Esophagus muscularis mucosa (tissue), 4 donors: ENCODE results near the gene COL6A1. TPM values are rescaled to one million over a fixed set of nuclear protein-coding genes. Genes with fewer than 3 reads are reported as not detected.

Experiments used
- DNase-seq: peaks from one replicate; pipeline ENCODE4 v3.0.0-alpha.2; 2017; ENCODE audit errors: extremely low spot score
- H3K27ac ChIP-seq, 4 donors: fragments of 200-600 bp; sonication (generic); replicated peaks in 1 of 4; 1 replicate in 3 of 4; 2 replicates in 1 of 4; pipeline ENCODE4 v1.5.1; 2016 to 2019; ENCODE audit warnings: mild to moderate bottlenecking in 1 of 4
- H3K27me3 ChIP-seq, 4 donors: fragments of 200-600 bp; sonication (generic); one replicate each; pipeline versions ENCODE4 v1.5.1 to v1.6.0; 2016 to 2019
- H3K36me3 ChIP-seq, 4 donors: fragments of 200-600 bp; sonication (generic); one replicate each; pipeline ENCODE4 v1.5.1; 2016 to 2019
- H3K4me1 ChIP-seq, 4 donors: fragments of 200-600 bp; sonication (generic); one replicate each; pipeline ENCODE4 v1.5.1; 2016 to 2019
- H3K4me3 ChIP-seq, 4 donors: fragments of 200-600 bp; sonication (generic); 1 replicate in 2 of 4; 2 replicates in 2 of 4; pipeline ENCODE4 v1.5.1; 2016 to 2019; ENCODE audit warnings: mild to moderate bottlenecking in 4 of 4, moderate library complexity in 1 of 4
- H3K9me3 ChIP-seq, 4 donors: fragments of 200-600 bp; sonication (generic); 1 replicate in 3 of 4; 2 replicates in 1 of 4; pipeline ENCODE4 v1.5.1; 2016 to 2019
- CTCF ChIP-seq, 3 experiments: fragments of 200-600 bp in 2 of 3; fragments of 450-650 bp in 1 of 3; sonication (generic) in 2 of 3; IDR thresholded peaks; one replicate each; pipeline ENCODE4 v1.5.1; 2017 to 2019; ENCODE audit warnings: antibody characterized with exemption in 3 of 3, mild to moderate bottlenecking in 2 of 3, moderate library complexity in 1 of 3
- POLR2AphosphoS5 ChIP-seq, 2 donors: sonication (generic); formaldehyde crosslinking; IDR thresholded peaks; one replicate each; pipeline ENCODE4 v1.6.1; 2017; ENCODE audit warnings: antibody characterized with exemption in 2 of 2
- WGBS: methylation state at CpG from one replicate; pipeline ENCODE4 v1.1.5; 2018; 5-methylcytosine and 5-hydroxymethylcytosine counted together
- intact Hi-C: fragments of 100-400 bp; cut with DNase I; formaldehyde crosslinking; loops from one replicate; pipeline ENCODE4 v1.15.1; 2023
- total RNA-seq, 4 donors: library from RNA; depleted of rRNA; stranded (reverse); fragments of >200 nt; gene quantifications; one replicate each; pipeline versions ENCODE4 v1.1.0 to v1.2.1, GENCODE V29; 2016

COL6A1 gene
- total RNA-seq, 4 donors from 2014 or later, result 646 to 1,432 (median 1,078) TPM

- Histone ChIP-seq H3K4me3 (no peak overlapping the region), H3K27ac (peak overlapping the region; percentile 94 to 99 (median 96)), H3K9me3 (no peaks in the 10 kb centered on the region), H3K4me1 (peaks cover 37 to 72% (median 65%) of the 10 kb centered on the region in 4 donors), H3K27me3 (peaks cover 0 to 5% (median 0%) of the 10 kb centered on the region in 4 donors), H3K36me3 (no peaks in the 10 kb centered on the region)
- intact Hi-C loops, result no loop called here
- 91% methylated on average over 10 of the region's 10 CpGs for WGBS
- no peak for TF ChIP-seq CTCF (IDR thresholded peaks at IDR 0.05)
- peak; percentile 60 for DNase-seq
Measured at GRCh38 chr21:46054031-46054430, 72.5 kb downstream of the COL6A1 start.

- WGBS, result 43% methylated on average over 12 of the region's 12 CpGs
- Histone ChIP-seq H3K9me3 (no peaks in the 10 kb centered on the region), H3K27me3 (peaks cover 0 to 5% (median 0%) of the 10 kb centered on the region in 4 donors), H3K36me3 (no peaks in the 10 kb centered on the region), H3K4me3 (no peak overlapping the region), H3K27ac (peak overlapping the region; percentile 94 to 99 (median 96)), H3K4me1 (peaks cover 37 to 67% (median 61%) of the 10 kb centered on the region in 4 donors)
- TF ChIP-seq CTCF (IDR thresholded peaks at IDR 0.05), result no peak
- peak in 1 of 2 donors; percentile 55 for TF ChIP-seq POLR2AphosphoS5 (IDR thresholded peaks at IDR 0.05)
- intact Hi-C loops, result no loop called here
- peak; percentile 90 for DNase-seq
Measured at GRCh38 chr21:46054451-46054881, 72.9 kb downstream of the COL6A1 start.

Other genes with a start within 250 kb of the COL6A1 start
- 1,000 to 10,000 TPM in 2 of 4 donors, 100 to 1,000 TPM in 2; 942 to 1,525 (median 1,202) TPM for gene COL6A2, start 116.3 kb downstream of the COL6A1 start, total RNA-seq
- gene FTCD, start 173.8 kb downstream of the COL6A1 start, total RNA-seq, result 1 to 10 TPM in 2 of 4 donors, under 1 TPM in 1, not detected in 1; 0.26 to 2.5 (median 1.2) TPM
- gene SPATC1L, start 202.7 kb downstream of the COL6A1 start, total RNA-seq, result 10 to 100 TPM in 1 of 4 donors, 1 to 10 TPM in 3; 1.3 to 22.0 (median 7.0) TPM
- 10 to 100 TPM; 45.3 to 66.3 (median 53.1) TPM for gene LSS, start 247.0 kb downstream of the COL6A1 start, total RNA-seq